ENCODE results near the gene PLEKHS1. TPM values are rescaled to one million over a fixed set of nuclear protein-coding genes. Genes with fewer than 3 reads are reported as not detected.

The PLEKHS1 gene
- total RNA-seq, 4 donors from 2014 or later = not detected

- in situ Hi-C loops (cut with MboI; ENCODE audit: low sequenced_read_pairs in 4 of 4) = loop anchor here in 1 of 4 donors (25.0 kb wide), 1 partner anchor 392 kb away; no protein-coding TSS in a partner anchor
- intact Hi-C loops (cut with DNase I; ENCODE audit: low total_unique reads) = no loop called here
- TF ChIP-seq POLR2A (IDR thresholded peaks at IDR 0.05) = no peak
- TF ChIP-seq, protein P1, sequence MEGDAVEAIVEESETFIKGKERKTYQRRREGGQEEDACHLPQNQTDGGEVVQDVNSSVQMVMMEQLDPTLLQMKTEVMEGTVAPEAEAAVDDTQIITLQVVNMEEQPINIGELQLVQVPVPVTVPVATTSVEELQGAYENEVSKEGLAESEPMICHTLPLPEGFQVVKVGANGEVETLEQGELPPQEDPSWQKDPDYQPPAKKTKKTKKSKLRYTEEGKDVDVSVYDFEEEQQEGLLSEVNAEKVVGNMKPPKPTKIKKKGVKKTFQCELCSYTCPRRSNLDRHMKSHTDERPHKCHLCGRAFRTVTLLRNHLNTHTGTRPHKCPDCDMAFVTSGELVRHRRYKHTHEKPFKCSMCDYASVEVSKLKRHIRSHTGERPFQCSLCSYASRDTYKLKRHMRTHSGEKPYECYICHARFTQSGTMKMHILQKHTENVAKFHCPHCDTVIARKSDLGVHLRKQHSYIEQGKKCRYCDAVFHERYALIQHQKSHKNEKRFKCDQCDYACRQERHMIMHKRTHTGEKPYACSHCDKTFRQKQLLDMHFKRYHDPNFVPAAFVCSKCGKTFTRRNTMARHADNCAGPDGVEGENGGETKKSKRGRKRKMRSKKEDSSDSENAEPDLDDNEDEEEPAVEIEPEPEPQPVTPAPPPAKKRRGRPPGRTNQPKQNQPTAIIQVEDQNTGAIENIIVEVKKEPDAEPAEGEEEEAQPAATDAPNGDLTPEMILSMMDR (IDR thresholded peaks at IDR 0.05 in 4 of 5, conservative IDR thresholded peaks at IDR 0.05 in 1 of 5) = no peak
- ATAC-seq (no peak), DNase-seq (no peak)
- no peak overlapping the region for H3K27ac ChIP-seq
- H3K27me3 ChIP-seq = no peaks in the 10 kb centered on the region
- no peaks in the 10 kb centered on the region for H3K9me3 ChIP-seq
- peaks cover 0 to 48% of the 10 kb centered on the region in 2 donors for H3K36me3 ChIP-seq
- no peak overlapping the region for H3K4me3 ChIP-seq
- no peaks in the 10 kb centered on the region for H3K4me1 ChIP-seq
Measured at GRCh38 chr10:113720386-113720785, 31.1 kb upstream of the PLEKHS1 start.

DNA sequence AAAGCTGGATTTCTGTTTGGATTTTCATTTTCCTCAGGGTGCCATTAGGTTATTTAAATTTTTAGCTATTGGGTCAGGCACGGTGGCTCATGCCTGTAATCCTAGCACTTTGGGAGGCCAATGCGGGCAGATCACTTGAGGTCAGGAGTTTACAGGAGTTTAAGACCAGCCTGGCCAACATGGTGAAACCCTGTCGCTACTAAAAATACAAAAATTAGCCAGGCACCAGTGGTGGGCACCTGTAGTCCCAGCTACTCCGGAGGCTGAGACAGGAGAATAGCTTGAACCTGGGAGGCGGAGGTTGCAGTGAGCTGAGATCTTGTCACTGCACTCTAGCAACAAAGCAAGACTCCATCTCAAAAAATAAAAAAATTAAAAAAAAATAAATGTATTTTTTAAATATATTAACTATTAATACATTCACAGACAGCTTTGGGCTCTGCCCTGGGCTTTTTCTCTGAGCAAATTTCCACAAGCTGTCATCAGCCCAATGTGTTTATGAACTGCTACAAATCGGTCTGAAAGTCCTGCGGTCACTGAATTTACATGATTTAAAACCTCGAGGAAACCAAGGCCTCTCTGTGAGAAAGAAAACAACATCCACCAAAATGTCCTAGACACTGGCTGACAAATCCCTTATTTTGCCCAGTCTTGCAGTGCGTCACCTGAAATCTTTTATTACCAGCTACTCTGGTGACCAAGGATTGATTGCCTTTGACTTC is 19.2 kb upstream of the PLEKHS1 start:
- no peaks in the 10 kb centered on the region for H3K9me3 ChIP-seq
- in situ Hi-C loops (cut with MboI; ENCODE audit: low sequenced_read_pairs in 4 of 4) = no loop called here
- intact Hi-C loops (cut with DNase I; ENCODE audit: low total_unique reads) = no loop called here
- no peak for TF ChIP-seq POLR2A (IDR thresholded peaks at IDR 0.05)
- TF ChIP-seq, protein P1 (IDR thresholded peaks at IDR 0.05 in 4 of 5, conservative IDR thresholded peaks at IDR 0.05 in 1 of 5) = no peak
- H3K27me3 ChIP-seq = no peaks in the 10 kb centered on the region
- no peak overlapping the region for H3K4me3 ChIP-seq
- H3K27ac ChIP-seq = no peak overlapping the region
- DNase-seq (no peak), ATAC-seq (no peak)
- H3K36me3 ChIP-seq = peaks cover 0 to 24% of the 10 kb centered on the region in 2 donors
- H3K4me1 ChIP-seq = no peaks in the 10 kb centered on the region

GRCh38 chr10:113732966-113733365 is 18.5 kb upstream of the PLEKHS1 start:
- in situ Hi-C loops (cut with MboI; ENCODE audit: low sequenced_read_pairs in 4 of 4) = no loop called here
- intact Hi-C loops (cut with DNase I; ENCODE audit: low total_unique reads) = no loop called here
- DNase-seq = no peak
- TF ChIP-seq, protein P1 (IDR thresholded peaks at IDR 0.05 in 4 of 5, conservative IDR thresholded peaks at IDR 0.05 in 1 of 5) = no peak
- no peak for TF ChIP-seq POLR2A (IDR thresholded peaks at IDR 0.05)
- no peak for ATAC-seq
- no peaks in the 10 kb centered on the region for H3K9me3 ChIP-seq
- peaks cover 0 to 24% of the 10 kb centered on the region in 2 donors for H3K36me3 ChIP-seq
- no peak overlapping the region for H3K27ac ChIP-seq
- H3K4me1 ChIP-seq = no peaks in the 10 kb centered on the region
- no peaks in the 10 kb centered on the region for H3K27me3 ChIP-seq
- H3K4me3 ChIP-seq = no peak overlapping the region

DNA sequence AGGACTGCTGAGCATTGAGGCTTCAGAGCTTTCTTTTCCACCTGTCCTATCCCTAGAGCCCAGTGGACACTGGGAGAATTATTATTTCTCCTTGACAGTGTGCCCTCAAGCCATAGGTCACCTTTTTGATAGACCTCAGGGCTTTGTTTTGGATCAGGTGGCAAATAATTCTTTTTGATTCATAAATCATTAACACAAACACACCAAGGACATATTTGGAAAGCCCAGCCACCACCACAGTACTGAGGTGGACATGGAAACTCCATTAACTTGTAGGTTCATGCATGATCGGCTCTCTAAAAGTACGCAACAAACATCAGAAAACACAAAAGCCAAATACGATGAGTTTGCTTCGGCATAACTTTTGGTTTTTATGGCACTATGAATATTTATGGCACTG is 17.8 kb upstream of the PLEKHS1 start:
- Histone ChIP-seq H3K36me3 (peaks cover 0 to 20% of the 10 kb centered on the region in 2 donors), H3K9me3 (no peaks in the 10 kb centered on the region), H3K27ac (no peak overlapping the region), H3K27me3 (no peaks in the 10 kb centered on the region), H3K4me3 (no peak overlapping the region), H3K4me1 (no peaks in the 10 kb centered on the region)
- ATAC-seq (no peak), DNase-seq (no peak)
- TF ChIP-seq POLR2A (IDR thresholded peaks at IDR 0.05) = no peak
- TF ChIP-seq, protein P1 (IDR thresholded peaks at IDR 0.05 in 4 of 5, conservative IDR thresholded peaks at IDR 0.05 in 1 of 5) = no peak
- in situ Hi-C loops (cut with MboI; ENCODE audit: low sequenced_read_pairs in 4 of 4) (no loop called here), intact Hi-C loops (cut with DNase I; ENCODE audit: low total_unique reads) (no loop called here)
